Hepatocyte (in vitro differentiated cells): ENCODE measurements around the gene GIPC3.

Source experiments
- CTCF ChIP-seq: fragments of 200-600 bp; sonication (generic); IDR thresholded peaks from 2 replicates; pipeline ENCODE4 v1.5.1; 2016; ENCODE audit warnings: antibody characterized with exemption, mild to moderate bottlenecking; ENCODE audit not compliant: poor library complexity
- EZH2phosphoT487 ChIP-seq: fragments of 200-600 bp; sonication (generic); IDR thresholded peaks from one replicate; pipeline ENCODE4 v1.6.1; 2018; ENCODE audit warnings: antibody characterized with exemption, mild to moderate bottlenecking, low read depth, moderate library complexity; ENCODE audit not compliant: unreplicated experiment, severe bottlenecking

GRCh38 chr19:3578390-3578789 lies 6.9 kb upstream of the GIPC3 start:
- TF ChIP-seq CTCF = no peak
- TF ChIP-seq EZH2phosphoT487 = no peak
